HG03159 (cell line): Measurements from ENCODE around the gene ABCG2.
A peak's percentile ranks its signal among the peaks of the same experiment; 100 is the strongest.
"Not testable (repeated sequence)": the region's sequence is repeated elsewhere in the genome, so short reads cannot be mapped to it uniquely, and the experiment has no call there.

Source experiments
- ATAC-seq: cut with Tn5 transposase; IDR thresholded peaks from one replicate; pipeline ENCODE4 v1.9.1; 2021; ENCODE audit warnings: mild to moderate bottlenecking, moderate library complexity; ENCODE audit not compliant: unreplicated experiment

Gene ABCG2

DNA sequence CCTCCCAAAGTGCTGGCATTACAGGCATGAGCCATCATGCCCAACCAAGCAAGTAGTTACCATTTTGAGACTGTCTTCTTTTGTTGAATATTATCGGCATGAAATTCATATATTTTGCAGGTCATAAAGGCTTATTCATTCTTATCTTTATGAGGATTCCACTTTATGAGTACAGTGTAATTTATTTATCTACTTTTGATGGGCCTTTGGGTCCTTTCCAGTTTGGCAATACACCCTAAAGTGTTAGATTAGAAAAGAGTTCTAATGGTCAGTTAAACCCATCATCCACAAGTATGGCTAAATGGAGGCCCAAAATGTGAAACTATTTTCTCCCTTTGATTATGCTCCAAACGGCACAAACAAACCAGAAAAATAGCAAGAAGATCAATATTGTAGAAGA, 10.9 kb upstream of the ABCG2 start:
- ATAC-seq = no peak

DNA sequence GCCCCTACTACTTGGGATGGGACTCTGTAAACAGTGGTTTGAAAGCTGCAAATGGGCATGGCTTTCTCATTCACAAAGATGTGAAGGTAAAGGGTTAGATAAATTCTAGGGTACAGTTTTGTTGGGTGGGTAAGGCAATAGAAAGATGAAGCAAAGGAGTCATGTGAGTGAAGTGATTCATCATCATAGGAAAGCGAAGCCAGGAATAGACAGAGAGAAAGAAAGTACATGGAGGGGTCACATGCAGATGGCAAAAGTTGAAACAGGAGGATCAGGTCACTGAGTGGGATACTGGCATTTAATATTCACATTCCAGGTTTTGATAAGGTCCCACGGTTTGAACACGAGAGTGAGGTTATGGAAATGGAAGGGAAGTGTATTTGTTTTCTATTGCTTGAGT, 8.2 kb upstream of the ABCG2 start:
- no peak for ATAC-seq

DNA sequence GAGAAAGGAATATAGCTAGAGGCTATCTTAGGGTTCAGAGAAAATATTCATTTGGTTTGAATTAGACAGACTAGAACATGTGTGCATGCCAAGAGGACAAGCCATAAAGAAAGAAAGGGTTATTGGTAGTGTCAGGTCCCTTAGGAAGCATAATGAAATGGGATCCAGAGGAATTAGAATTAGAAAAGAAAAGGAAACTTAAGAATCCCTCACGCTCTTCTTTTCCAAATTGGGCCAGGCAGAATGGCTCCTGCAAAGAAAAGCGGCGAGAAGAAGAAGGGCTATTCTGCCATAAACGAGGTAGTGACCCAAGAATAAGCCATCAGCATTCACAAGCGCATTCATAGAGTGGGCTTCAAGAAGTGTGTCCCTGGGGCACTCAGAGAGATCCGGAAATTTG, 4.9 kb upstream of the ABCG2 start:
- no peak for ATAC-seq

DNA sequence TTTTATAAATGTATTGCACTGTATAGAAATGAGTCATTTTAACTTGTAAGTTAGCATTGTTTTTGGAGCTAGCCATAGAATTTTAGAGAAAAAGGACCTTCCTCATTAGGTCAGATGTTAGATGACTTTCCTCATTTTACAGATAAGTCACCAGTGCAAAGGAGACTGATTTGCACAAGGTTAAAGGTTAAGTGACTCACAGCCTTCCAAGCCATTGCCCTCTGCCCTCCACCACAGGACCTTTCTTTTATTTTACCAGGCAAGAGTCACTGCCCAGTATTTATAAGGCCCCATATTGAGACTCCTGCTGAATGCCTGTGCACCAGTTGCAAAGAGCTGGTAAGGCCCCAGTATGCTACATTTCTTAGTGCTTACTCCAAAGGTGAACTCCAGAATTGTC, 4.2 kb upstream of the ABCG2 start:
- ATAC-seq = no peak

DNA sequence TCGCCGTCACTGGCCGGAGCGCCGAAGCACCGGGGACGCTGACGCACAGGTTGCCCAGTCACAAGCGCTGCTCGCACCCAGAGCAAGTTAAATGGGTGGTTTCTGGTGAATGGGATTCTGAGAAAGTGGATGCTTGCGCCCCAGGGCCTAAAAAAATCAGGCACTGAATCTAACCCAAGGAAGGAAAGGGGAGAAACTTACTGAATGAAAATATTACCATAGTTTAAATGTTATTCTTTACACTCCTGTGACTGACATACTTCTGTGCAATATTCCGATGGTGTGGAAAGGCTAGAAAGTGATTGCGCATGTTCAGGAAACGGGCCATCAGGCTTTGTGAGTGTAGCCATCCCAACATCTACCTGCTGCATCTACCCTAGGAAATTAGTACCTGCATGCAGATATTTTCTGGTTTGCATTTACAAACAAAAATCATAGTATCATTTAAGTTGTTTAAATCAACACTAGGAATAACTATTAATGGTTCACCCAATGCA, 838 bp upstream of the ABCG2 start:
- ATAC-seq = peak; percentile 37

DNA sequence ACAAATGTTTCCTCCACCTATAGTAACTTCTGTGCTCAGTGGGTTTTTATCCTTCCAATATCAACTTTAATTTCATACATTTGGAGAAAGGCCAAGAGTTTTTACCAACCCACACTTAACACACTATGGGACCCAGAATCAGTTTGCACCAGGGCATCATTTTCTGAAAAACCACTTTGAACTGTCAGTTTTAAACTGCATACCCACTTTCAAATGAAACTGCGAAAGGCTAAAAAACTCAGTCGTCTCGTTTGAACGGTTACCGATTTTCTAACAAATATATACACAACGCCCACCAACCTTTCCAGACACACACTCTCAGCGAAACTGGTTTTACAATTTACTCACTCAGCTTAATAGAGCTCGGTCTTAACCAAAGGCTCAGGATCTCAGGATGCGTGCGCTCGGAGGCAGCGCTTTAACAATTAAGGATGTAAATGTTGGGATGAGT, 376 bp downstream of the ABCG2 start:
- peak; percentile 55 for ATAC-seq

DNA sequence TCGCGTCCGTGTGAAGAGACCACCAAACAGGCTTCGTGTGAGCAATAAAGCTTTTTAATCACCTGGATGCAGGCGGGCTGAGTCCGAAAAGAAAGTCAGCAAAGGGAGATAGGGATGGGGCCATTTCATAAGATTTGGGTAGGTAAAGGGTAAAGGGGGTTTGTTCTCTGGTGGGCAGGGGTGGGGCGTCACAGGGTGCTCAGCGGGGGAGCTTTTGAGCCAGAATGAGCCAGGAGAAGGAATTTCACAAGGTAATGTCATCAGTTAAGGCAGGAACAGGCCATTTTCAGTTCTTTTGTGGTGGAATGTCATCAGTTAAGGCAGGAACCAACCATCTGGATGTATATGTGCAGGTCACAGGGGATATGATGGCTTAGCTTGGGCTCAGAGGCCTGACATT, 6.1 kb downstream of the ABCG2 start:
- ATAC-seq = not testable (repeated sequence)

DNA sequence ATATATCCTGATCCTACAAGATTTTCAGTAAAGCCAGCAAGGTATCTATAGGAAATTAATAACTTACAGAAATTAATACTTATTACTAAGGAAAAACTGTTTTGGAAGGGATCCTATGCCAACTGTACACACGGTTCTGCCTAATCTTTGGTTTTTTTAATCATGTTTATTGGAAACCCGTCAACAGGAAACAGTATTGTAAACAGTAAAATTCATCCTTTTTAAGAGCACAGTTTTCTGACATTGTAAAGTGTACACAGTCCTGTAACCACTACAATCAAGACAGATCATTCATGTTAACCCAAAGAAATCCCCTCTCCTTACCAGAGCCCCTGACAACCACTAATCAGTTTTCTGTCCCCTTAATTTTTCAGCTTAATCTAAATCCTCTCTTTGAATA, 9.9 kb downstream of the ABCG2 start:
- ATAC-seq = no peak

DNA sequence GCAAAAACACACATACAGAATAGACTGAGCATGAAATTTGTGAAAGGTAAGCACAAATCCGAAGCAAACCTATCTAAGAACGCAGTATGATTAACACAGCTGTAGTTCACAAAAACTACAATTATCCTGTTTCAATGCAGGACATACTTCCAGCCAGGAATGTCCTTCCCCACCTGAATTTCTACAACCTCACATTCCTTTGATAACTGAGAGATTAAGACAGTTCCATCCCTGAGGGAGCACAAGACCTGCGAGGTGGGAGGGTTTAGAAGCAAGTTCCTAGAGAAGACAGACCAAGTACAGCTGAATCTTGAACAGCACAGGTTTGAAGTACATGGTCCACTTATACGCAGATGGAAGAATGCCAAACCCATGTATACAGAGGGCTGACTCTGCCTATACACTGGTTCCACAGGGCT, 10.6 kb downstream of the ABCG2 start:
- no peak for ATAC-seq

DNA sequence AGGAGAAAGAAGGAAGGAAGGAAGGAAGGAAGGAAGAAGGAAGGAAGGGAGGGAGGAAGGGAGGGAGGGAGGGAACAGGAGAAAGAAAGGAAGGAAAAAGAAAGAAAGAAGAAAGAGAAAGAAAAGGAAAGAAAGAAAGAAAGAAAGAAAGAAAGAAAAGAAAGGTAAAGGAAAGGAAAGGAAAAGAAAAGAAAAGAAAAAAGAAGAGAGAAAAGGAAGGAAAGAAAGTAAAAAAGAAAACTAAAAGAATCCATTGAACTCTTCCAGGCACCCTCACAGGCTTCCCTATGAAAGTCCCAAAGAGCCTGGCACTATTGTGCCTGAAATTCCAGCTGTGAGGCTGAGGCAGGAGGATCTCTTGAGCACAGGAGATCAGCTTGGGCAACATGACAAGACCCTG, 11.5 kb downstream of the ABCG2 start:
- ATAC-seq = no peak

DNA sequence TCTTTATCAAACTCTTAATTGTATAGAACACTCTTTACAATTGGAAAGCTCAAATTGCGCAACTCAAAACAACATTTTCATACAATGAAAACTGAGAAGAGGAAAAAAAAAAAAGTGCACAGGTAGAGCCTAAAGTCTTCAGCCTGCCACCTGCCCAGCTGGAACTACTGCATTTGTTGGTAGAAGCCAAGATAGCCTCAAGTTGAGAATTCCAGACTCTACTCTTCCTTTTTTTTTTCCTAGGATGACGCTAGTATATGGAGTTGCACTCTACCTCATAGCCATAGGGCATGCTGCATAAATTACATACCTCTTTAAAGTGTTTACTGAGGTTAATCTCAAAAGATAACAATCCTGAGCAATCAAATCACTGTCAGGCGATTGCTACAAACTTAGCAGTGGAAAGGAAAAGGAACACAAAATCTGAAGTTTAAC, 13.6 kb downstream of the ABCG2 start:
- ATAC-seq = no peak

DNA sequence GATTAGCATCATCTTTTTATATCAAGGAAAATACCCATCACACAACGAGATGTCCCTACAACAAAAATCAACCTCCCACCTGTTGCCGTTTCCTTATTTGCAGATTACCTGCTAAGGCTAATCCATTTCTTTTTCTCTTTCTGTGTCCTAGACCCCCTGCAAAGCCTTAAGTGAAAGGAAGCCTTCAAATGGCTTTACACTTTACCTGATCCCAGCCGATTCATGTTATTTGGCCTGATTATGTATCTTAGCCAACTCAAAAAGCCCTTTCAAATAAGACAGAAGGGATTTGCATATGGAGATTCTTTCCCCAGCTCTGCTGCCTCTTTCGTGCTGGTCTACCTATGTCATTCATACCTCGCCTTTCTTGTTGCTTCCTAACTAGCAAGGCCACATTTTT, 14.4 kb downstream of the ABCG2 start:
- no peak for ATAC-seq

DNA sequence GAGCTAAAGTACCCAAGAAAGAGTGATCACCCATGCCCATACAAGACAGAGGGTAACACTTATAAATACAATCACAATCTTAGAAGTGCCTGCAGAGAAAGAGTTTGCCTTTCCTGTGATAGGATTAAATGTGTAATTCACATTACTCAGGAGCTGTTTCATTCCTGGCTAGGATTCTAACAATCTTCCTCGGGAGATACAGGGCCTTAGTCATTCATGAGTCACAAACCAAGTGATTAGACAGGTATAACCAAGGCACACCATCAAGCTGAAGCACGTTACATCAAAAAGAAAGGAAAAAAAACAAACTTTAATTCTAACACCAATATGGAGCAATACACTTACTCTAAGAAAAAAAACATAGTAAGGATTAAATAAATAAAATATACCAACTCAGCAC, 14.9 kb downstream of the ABCG2 start:
- no peak for ATAC-seq

DNA sequence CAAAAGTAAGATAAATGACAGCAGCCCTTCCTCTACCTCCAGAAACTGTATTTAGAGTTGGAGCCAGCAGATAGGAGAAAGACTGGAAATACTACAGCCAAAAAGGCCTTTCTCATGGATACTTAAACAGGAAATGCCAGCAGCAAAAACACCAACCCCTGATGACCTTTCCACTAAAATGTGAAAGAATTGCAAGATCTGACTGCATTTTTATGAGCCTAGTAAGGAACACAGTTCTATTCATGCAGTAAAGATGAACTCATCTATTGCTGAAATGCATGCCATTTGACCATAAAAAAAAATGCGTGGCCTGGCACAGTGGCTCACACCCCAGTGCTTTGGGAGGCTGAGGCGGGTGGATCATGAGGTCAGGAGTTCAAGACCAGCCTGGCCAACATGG, 19.9 kb downstream of the ABCG2 start:
- no peak for ATAC-seq

DNA sequence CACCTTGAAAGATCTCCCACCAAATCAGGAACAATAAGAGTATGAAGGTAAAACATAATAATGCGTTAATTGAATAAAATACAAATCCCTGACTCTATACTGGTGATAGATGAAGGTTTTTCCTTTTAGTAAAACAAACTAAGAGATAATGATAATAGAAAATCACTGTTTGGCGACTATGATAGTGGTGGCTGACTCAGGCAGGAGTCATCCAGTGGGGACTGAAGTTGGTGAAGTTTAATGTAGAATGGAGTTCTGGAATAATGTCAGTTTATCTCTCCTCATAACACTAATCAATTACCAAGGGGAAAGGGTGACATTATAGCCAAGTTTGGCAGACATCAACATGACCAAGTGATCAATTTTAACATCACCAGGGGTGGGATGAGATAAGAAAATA, 21.3 kb downstream of the ABCG2 start:
- ATAC-seq = no peak

DNA sequence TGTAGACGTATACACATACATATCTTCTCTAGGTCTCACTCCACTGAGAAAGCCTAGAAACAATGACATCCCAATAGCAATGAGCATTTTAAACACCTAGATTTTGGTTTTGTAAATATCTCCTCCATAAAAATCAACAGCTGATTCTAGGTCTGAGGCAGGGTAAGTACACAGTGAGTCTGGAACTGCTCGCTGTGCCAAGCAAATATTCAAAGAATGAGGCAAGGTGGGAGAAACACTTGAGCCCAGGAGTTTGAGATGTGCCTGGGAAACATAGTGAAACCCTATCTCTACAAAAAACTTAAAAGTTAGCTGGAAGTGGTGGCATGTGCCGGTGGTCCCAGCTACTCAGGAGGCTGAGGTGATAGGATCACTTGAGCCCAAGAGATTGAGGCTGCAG, 22.2 kb downstream of the ABCG2 start:
- ATAC-seq = no peak

DNA sequence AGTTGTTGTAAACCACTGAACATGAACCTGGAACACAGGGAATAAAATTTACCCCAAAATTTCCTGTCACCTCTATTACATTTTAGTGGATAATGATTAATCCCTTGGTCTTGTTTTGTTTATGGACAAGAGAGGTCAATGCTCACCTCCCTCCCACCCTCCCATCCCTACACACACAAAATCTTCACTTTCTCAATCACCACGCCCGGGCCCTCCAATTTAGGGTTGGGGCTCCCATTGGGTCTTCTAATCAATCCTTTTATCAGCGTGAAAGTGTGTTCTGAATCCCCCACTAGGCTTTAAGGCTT, 23.1 kb downstream of the ABCG2 start:
- ATAC-seq = no peak

DNA sequence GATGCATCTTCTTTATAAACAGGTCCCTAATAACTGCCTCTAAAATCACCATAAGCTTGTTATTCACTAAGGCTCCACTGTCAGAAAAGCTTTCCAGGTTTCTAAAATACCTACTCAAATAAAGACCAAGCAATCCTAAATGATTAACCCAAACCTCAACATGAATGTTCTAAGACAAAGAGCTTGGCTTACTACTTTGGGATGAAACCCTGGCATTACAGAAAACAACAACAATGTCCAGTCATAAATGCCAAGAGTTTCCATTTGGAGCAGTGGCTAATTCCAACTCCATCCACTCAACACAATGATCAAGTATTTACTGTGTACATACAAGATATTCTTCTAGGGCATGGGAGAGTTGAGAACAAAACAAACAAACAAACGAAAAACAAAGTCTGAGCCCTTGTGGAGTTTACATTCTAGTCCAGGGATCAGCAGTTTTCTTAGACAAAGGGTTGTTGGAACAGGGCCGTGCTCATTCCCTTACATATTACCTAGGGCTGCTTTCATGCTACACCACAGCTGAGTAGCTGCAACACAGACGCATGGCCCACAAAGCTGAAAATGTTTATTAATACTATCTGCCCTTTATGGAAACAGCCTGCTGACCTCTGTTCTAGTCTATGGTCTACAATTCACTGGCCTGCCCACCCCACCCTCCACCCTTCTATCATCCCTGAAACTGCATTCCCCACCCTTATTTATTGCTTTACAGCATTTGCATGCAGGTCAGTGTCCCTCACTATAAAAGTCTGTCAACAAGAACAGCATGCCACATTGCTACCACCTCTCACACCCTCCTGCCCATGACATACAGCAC, 23.7 kb downstream of the ABCG2 start:
- ATAC-seq = no peak

DNA sequence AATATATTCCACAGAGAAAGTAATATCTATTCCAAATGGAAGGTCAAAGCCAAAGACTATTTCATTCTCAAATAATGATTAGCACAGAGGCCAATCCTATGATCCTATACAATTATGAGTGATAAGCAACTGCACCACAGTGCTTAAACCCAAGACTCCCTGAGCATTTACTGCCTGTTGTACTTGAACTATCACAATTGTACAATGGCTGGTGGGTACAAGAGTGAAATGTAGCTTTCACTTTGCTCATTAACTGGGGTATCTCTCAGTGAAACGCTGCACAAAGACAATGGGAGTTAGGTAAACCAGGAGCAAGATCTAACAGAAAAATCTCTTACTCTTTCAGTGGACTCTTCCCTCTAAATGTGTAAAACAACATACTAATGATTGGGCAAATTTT, 24.3 kb downstream of the ABCG2 start:
- no peak for ATAC-seq

DNA sequence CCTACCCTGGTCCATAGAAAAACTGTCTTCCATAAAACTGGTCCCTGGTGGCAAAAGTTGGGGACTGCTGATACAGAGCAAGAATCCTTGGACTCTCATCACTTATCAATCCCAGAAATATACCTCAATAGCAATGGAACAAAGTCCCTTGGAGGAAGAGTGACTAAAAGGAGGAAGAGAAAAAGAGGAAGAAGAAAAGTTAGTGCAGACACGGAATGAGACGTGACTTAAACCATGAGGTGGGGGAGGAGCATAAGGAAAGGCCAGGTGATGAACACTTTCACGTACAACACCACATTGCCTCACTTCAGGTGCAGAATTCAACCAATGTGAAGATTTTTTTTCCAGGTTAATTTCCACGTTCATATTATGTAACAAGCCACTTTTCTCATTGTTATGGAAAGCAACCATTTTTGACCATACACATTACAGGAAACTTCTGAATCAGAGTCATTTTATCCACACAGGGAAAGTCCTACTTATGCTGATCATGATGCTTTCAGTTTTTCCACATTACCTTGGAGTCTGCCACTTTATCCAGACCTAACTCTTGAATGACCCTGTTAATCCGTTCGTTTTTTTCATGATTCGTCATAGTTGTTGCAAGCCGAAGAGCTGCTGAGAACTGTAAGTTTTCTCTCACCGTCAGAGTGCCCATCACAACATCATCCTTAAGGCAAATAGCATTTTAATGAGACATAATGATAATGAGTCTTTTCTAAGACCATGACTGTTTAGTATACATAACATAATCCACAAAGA, 27.7 kb downstream of the ABCG2 start:
- ATAC-seq = no peak

DNA sequence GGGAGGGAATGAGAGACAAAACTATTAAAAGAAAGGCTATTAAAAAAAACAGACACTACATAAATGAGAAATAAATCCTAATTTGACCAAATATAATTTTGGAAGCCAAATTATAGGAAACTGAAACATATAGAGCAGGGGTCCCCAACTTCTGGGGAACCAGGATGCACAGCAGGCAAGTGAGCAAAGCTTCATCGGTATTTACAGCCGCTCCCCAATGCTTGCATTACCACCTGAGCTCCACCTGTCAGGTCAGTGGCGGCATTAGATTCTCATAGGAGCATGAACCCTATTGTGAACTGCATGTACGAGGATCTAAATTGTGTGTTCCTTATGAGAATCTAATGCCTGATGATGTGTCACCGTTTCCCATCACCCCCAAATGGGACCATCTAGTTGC, 28.4 kb downstream of the ABCG2 start:
- ATAC-seq = no peak

DNA sequence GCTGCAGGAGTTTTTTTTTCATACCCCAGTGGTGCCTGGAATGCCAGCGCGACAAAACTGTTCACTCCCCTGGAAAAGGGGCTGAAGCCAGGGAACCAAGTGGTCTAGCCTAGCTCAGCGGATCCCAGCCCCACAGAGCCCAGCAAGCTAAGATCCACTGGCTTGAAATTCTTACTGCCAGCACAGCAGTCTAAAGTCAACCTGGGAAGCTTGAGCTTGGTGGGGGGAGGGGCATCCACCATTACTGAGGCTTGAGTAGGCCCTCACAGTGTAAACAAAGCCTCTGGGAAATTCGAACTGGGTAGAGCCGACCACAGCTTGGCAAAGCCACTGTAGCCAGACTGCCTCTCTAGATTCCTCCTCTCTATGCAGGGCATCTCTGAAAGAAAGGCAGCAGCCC, 36.2 kb downstream of the ABCG2 start:
- not testable (repeated sequence) for ATAC-seq
